Psoas muscle (tissue), 8 donors: ENCODE measurements around the gene FOXJ3. TPM values are rescaled to one million over a fixed set of nuclear protein-coding genes. Genes with fewer than 3 reads are reported as not detected.

Experiments
- ATAC-seq, 4 donors: fragments of 200-7000 bp; cut with Tn5 transposase; one replicate each; pipeline ENCODE4 v1.9.1; 2020; ENCODE audit warnings: moderate library complexity in 3 of 4, mild to moderate bottlenecking in 2 of 4
- DNase-seq, 2 donors: peaks; one replicate each; pipeline ENCODE4 v3.0.0-alpha.2; 2020
- H3K27ac ChIP-seq: fragments of 200-600 bp; one replicate; pipeline ENCODE4 v1.8.0; 2022
- H3K27me3 ChIP-seq, 3 donors: fragments of 200-600 bp in 1 of 3; one replicate each; pipeline versions ENCODE4 v1.6.1 to v1.8.0; 2013 to 2022; ENCODE audit warnings: low read length in 2 of 3, mild to moderate bottlenecking in 2 of 3, moderate library complexity in 1 of 3; ENCODE audit not compliant: insufficient read depth in 3 of 3
- H3K36me3 ChIP-seq, 2 donors: fragments of 200-600 bp in 1 of 2; one replicate each; pipeline versions ENCODE4 v1.6.1 to v1.8.0; 2013 to 2022; ENCODE audit warnings: low read depth in 1 of 2, mild to moderate bottlenecking in 1 of 2, moderate library complexity in 1 of 2; ENCODE audit not compliant: insufficient read depth in 1 of 2
- H3K4me1 ChIP-seq: fragments of 200-600 bp; one replicate; pipeline ENCODE4 v1.8.0; 2022
- H3K4me3 ChIP-seq: fragments of 200-600 bp; one replicate; pipeline ENCODE4 v1.8.0; 2022; ENCODE audit warnings: mild to moderate bottlenecking
- H3K9me3 ChIP-seq: fragments of 200-600 bp; one replicate; pipeline ENCODE4 v1.8.0; 2022
- WGBS, 3 donors: extraction: QIAGEN DNeasy Blood & Tissue Kit; methylation state at CpG; one replicate each; pipeline versions ENCODE4 v1.1.6 to v1.1.7; 2013; 5-methylcytosine and 5-hydroxymethylcytosine counted together
- intact Hi-C, 2 donors: fragments of 100-400 bp; cut with DNase I; formaldehyde crosslinking; loops; one replicate each; pipeline versions ENCODE4 v1.11.0 to v1.14.2; 2022
- polyA plus RNA-seq, 3 donors: library from polyadenylated mRNA; stranded (reverse); fragments of 200-250 nt; gene quantifications; one replicate each; pipeline ENCODE4 v1.2.3, GENCODE V29; 2013
- total RNA-seq, 4 donors: library from RNA; stranded (reverse); fragmentation: NEBNext Ultra II Directional in 2 of 4; extraction: Animal tissue kit (Norgen Biotek cat#: 25700) in 2 of 4; gene quantifications; one replicate each; pipeline versions ENCODE4 v1.2.1 to v1.2.4, GENCODE V29; 2021 to 2023
- TF ChIP-seq, protein P1 (sequence below): fragments of 200-600 bp; IDR thresholded peaks from one replicate; pipeline ENCODE4 v1.8.0; 2022; ENCODE audit warnings: antibody characterized with exemption
- donor health status: healthy with polysubstance abuse.
- donor health status: DM: no; HTN: no; CAD: no; lungs with moderate emphysema.
- donor health status: Bipolar disorder and iron deficiency.
- donor health status: healthy.
- donor health status: DM: yes; HTN: yes; CAD: no.
- donor health status: DM: no; HTN: no; CAD: no.
- donor health status: DM: no; HTN: no; CAD: no.
- donor health status: DM: yes; HTN: yes; CAD: no.

FOXJ3 gene
- total and polyA plus RNA-seq, 7 donors: 15.1 to 53.1 (median 47.9) TPM

DNA sequence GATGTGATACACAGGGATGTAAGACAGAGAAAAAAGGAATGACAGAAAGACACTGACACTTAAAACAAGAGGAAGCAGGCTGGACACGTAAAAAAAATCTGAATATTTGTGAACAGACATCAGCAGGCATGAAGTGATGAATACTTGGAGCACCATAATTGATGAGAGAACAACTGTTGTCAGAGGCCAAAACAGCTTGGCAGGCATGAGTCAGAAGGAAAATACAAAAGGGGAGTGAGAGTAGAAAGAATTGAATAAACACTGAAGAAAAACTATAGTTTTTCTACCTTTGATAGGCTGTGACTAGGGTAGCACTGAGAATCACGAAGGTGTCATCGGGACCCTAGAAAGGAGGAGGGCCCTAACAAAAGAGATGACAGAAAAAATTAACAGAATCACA is 148.9 kb downstream of the FOXJ3 start:
- H3K27me3 ChIP-seq: no peaks in the 10 kb centered on the region
- H3K4me3 ChIP-seq: no peak overlapping the region
- TF ChIP-seq, protein P1, sequence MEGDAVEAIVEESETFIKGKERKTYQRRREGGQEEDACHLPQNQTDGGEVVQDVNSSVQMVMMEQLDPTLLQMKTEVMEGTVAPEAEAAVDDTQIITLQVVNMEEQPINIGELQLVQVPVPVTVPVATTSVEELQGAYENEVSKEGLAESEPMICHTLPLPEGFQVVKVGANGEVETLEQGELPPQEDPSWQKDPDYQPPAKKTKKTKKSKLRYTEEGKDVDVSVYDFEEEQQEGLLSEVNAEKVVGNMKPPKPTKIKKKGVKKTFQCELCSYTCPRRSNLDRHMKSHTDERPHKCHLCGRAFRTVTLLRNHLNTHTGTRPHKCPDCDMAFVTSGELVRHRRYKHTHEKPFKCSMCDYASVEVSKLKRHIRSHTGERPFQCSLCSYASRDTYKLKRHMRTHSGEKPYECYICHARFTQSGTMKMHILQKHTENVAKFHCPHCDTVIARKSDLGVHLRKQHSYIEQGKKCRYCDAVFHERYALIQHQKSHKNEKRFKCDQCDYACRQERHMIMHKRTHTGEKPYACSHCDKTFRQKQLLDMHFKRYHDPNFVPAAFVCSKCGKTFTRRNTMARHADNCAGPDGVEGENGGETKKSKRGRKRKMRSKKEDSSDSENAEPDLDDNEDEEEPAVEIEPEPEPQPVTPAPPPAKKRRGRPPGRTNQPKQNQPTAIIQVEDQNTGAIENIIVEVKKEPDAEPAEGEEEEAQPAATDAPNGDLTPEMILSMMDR: no peak
- ATAC-seq (no peak), DNase-seq (no peak)
- H3K27ac ChIP-seq: no peak overlapping the region
- H3K36me3 ChIP-seq: peaks cover 7 to 90% of the 10 kb centered on the region in 2 donors
- no peaks in the 10 kb centered on the region for H3K4me1 ChIP-seq
- intact Hi-C loops: no loop called here
- no peaks in the 10 kb centered on the region for H3K9me3 ChIP-seq
- 69 to 77% (median 70%) methylated on average over 3 of the region's 3 CpGs for WGBS, 3 donors

DNA sequence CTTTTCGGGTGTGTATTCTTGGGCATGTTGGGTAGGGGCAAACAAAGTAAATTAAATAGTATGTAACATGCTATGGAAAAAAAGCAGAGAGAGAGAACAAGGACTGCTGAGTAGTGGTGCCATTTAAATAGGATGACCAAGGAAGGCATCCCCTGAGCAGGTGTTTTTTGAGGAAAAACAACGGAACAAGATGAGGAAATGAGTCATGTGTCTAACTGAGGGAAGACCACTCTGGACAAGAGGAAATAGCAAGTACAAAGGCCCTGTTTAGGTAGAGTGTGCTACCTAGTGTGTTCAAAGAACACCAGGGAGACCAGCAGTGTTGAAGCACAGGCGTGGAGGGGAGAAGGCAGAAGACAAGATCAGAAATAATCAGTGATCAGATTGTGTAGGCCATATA is 150.4 kb downstream of the FOXJ3 start:
- TF ChIP-seq, protein P1: no peak
- WGBS, 3 donors: 74 to 95% (median 87%) methylated on average over 3 of the region's 3 CpGs
- Histone ChIP-seq H3K4me3 (no peak overlapping the region), H3K27ac (no peak overlapping the region), H3K9me3 (no peaks in the 10 kb centered on the region), H3K4me1 (no peaks in the 10 kb centered on the region), H3K36me3 (peaks cover 7 to 95% of the 10 kb centered on the region in 2 donors), H3K27me3 (no peaks in the 10 kb centered on the region)
- no peak for DNase-seq
- intact Hi-C loops: no loop called here
- ATAC-seq: no peak

DNA sequence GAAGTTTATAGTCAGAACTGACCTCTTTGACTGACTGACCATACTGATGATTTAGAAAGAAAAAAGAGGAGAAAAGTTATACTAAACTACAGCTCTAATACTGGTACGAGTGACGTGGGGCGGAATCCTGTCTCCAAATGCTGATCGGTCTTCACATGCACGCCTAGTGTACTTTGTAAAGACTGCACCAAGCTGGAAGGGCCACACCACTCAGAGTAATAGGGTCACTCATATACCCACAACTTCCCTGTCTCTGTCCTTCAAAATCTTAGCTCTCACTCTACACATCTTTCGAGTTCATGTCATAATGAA is 151.1 kb downstream of the FOXJ3 start:
- no peak overlapping the region for H3K27ac ChIP-seq
- WGBS, 3 donors: 96 to 99% (median 97%) methylated on average over 6 of the region's 6 CpGs
- H3K36me3 ChIP-seq: peaks cover 5 to 95% of the 10 kb centered on the region in 2 donors
- H3K4me3 ChIP-seq: no peak overlapping the region
- H3K27me3 ChIP-seq: no peaks in the 10 kb centered on the region
- no peak for ATAC-seq
- TF ChIP-seq, protein P1: no peak
- DNase-seq: no peak
- H3K4me1 ChIP-seq: no peaks in the 10 kb centered on the region
- intact Hi-C loops: no loop called here
- no peaks in the 10 kb centered on the region for H3K9me3 ChIP-seq

DNA sequence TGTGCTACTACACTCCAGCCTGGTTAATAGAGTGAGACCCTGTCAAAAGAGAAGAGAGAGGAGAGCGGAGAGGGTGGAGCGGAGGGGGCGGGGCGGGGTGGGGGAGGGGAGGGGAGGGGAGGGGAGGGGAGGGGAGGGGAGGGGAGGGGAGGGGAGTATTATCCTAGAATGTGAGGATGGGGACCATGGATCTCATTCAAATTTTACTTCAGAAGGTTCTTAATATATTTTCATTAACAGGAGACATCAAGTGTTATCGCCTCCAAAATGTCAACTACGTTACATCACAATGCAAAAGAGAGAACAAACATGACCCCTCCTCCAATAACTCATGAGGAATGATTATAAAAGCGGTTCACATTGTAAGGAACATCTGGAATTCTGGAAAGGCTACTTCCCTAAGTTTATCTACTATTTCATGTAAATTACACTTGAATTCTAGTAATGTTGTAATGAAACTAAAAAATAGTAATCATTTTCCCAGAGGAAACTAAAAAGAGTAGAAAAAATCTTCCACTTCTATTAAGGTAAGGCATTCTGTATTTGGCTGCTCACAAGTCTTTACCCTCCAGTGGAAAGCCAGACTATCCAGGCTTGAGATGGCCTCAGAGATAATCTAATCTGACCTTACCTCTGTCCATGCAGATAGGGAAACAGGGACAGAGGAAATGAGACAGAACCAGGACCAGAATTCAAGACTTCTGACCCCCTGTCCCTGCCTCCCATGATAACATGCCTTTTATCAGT is 151.7 kb downstream of the FOXJ3 start:
- peaks cover 5 to 95% of the 10 kb centered on the region in 2 donors for H3K36me3 ChIP-seq

More for the DNA sequence above, 151.7 kb downstream of the FOXJ3 start:
- Histone ChIP-seq H3K27ac (no peak overlapping the region), H3K9me3 (no peaks in the 10 kb centered on the region), H3K4me3 (no peak overlapping the region), H3K27me3 (no peaks in the 10 kb centered on the region), H3K4me1 (no peaks in the 10 kb centered on the region)
- DNase-seq: no peak
- TF ChIP-seq, protein P1: no peak
- intact Hi-C loops: no loop called here
- ATAC-seq: no peak
- WGBS, 3 donors: 85 to 98% (median 95%) methylated on average over 3 of the region's 7 CpGs
